Colonic mucosa (tissue), 4 donors: ENCODE results near the gene CYYR1. TPM values are rescaled to one million over a fixed set of nuclear protein-coding genes. Genes with fewer than 3 reads are reported as not detected.
A peak's percentile ranks its signal among the peaks of the same experiment; 100 is the strongest.

Experiments
- DNase-seq: peaks from one replicate; pipeline ENCODE4 v3.0.0-alpha.2; 2020
- H3K27ac ChIP-seq: fragments of 200-600 bp; one replicate; pipeline ENCODE4 v1.8.0; 2021
- H3K27me3 ChIP-seq: fragments of 200-600 bp; one replicate; pipeline ENCODE4 v1.8.0; 2021
- H3K36me3 ChIP-seq: fragments of 200-600 bp; one replicate; pipeline ENCODE4 v1.8.0; 2021
- H3K4me1 ChIP-seq: fragments of 200-600 bp; one replicate; pipeline ENCODE4 v1.8.0; 2021; ENCODE audit warnings: mild to moderate bottlenecking
- H3K4me3 ChIP-seq: fragments of 200-600 bp; one replicate; pipeline ENCODE4 v1.8.0; 2021
- H3K9ac ChIP-seq, 2 donors: one replicate each; pipeline ENCODE4 v1.7.0; 2013; ENCODE audit warnings: control low read depth in 2 of 2, low read depth in 2 of 2, low read length in 2 of 2
- H3K9me3 ChIP-seq: fragments of 200-600 bp; one replicate; pipeline ENCODE4 v1.8.0; 2021
- CTCF ChIP-seq: fragments of 200-600 bp; IDR thresholded peaks from one replicate; pipeline ENCODE4 v1.8.0; 2022; ENCODE audit warnings: antibody characterized with exemption, mild to moderate bottlenecking
- intact Hi-C: fragments of 100-400 bp; cut with DNase I; formaldehyde crosslinking; loops from one replicate; pipeline ENCODE4 v1.14.1; 2022
- total RNA-seq, 2 donors: library from RNA; stranded (reverse); fragmentation: NEBNext Ultra II Directional in 1 of 2; extraction: Animal tissue kit (Norgen Biotek cat#: 25700) in 1 of 2; gene quantifications; one replicate each; pipeline ENCODE4 v1.2.1, GENCODE V29; 2021
- donor health status: healthy.
- donor health status: DM: no; HTN: no; CAD: no.
- donor health status: DM: no; HTN: no; CAD: no.

The CYYR1 gene
- total RNA-seq, 2 donors from 2014 or later, result 1.6 to 5.5 TPM

GRCh38 chr21:26583769-26584168, 10.7 kb upstream of the CYYR1 start:
- no peaks in the 10 kb centered on the region for H3K9me3 ChIP-seq
- H3K27ac ChIP-seq, result no peak overlapping the region
- H3K27me3 ChIP-seq, result no peaks in the 10 kb centered on the region
- no peaks in the 10 kb centered on the region for H3K36me3 ChIP-seq
- no peak overlapping the region for H3K9ac ChIP-seq
- intact Hi-C loops, result no loop called here
- H3K4me1 ChIP-seq, result no peaks in the 10 kb centered on the region
- H3K4me3 ChIP-seq, result no peak overlapping the region
- no peak for DNase-seq
- TF ChIP-seq CTCF, result no peak

GRCh38 chr21:26581818-26582217, 8.7 kb upstream of the CYYR1 start:
- H3K4me1 ChIP-seq, result no peaks in the 10 kb centered on the region
- no peak overlapping the region for H3K9ac ChIP-seq
- H3K4me3 ChIP-seq, result no peak overlapping the region
- no peaks in the 10 kb centered on the region for H3K27me3 ChIP-seq
- no peak for TF ChIP-seq CTCF
- no peak for DNase-seq
- no peaks in the 10 kb centered on the region for H3K36me3 ChIP-seq
- no peaks in the 10 kb centered on the region for H3K9me3 ChIP-seq
- H3K27ac ChIP-seq, result no peak overlapping the region
- intact Hi-C loops, result no loop called here

- H3K4me3 ChIP-seq, result peak overlapping the region; percentile 19
- no peak for DNase-seq
- H3K27ac ChIP-seq, result no peak overlapping the region
- TF ChIP-seq CTCF, result no peak
- H3K9me3 ChIP-seq, result no peaks in the 10 kb centered on the region
- H3K9ac ChIP-seq, result no peak overlapping the region
- no peaks in the 10 kb centered on the region for H3K4me1 ChIP-seq
- intact Hi-C loops, result no loop called here
- H3K27me3 ChIP-seq, result peaks cover 4% of the 10 kb centered on the region
- H3K36me3 ChIP-seq, result no peaks in the 10 kb centered on the region
Measured at GRCh38 chr21:26572076-26572701, 897 bp downstream of the CYYR1 start.

- H3K4me3 ChIP-seq, result no peak overlapping the region
Measured at GRCh38 chr21:26570203-26570602, 2.9 kb downstream of the CYYR1 start.

GRCh38 chr21:26565546-26565945, 7.5 kb downstream of the CYYR1 start:
- H3K36me3 ChIP-seq, result no peaks in the 10 kb centered on the region
- DNase-seq, result no peak
- H3K4me3 ChIP-seq, result no peak overlapping the region
- no peak for TF ChIP-seq CTCF
- no peaks in the 10 kb centered on the region for H3K9me3 ChIP-seq
- intact Hi-C loops, result no loop called here
- no peak overlapping the region for H3K27ac ChIP-seq
- H3K4me1 ChIP-seq, result no peaks in the 10 kb centered on the region
- no peak overlapping the region for H3K9ac ChIP-seq
- no peaks in the 10 kb centered on the region for H3K27me3 ChIP-seq

More at GRCh38 chr21:26570203-26570602, 2.9 kb downstream of the CYYR1 start:
- peaks cover 4% of the 10 kb centered on the region for H3K27me3 ChIP-seq
- H3K4me1 ChIP-seq, result no peaks in the 10 kb centered on the region
- H3K36me3 ChIP-seq, result no peaks in the 10 kb centered on the region
- intact Hi-C loops, result no loop called here
- DNase-seq, result no peak
- no peak overlapping the region for H3K9ac ChIP-seq
- no peak for TF ChIP-seq CTCF
- H3K27ac ChIP-seq, result no peak overlapping the region
- no peaks in the 10 kb centered on the region for H3K9me3 ChIP-seq
